ACHN (cell line): ENCODE results near the gene RASSF5.
"Not testable (repeated sequence)": the region's sequence is repeated elsewhere in the genome, so short reads cannot be mapped to it uniquely, and the experiment has no call there.

Source experiments
- DNase-seq: peaks from one replicate; pipeline ENCODE4 v3.0.0-alpha.2; 2015
- in situ Hi-C: cut with HindIII; loops from 2 replicates; pipeline ENCODE4 v1.10.0; 2017; ENCODE audit warnings: low sequenced_read_pairs, low pct_ligation_motif_present, low pct_unique_long_range_greater_than_20kb

RASSF5 gene

DNA sequence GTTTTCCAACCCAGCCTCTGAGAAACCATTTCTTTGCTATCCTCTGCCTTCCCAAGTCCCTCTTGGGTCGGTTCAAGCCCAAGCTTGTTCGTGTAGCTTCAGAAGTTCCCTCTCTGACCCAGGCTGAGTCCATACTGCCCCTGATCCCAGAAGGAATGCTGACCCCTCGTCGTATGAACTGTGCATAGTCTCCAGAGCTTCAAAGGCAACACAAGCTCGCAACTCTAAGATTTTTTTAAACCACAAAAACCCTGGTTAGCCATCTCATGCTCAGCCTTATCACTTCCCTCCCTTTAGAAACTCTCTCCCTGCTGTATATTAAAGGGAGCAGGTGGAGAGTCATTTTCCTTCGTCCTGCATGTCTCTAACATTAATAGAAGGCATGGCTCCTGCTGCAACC is 81.2 kb downstream of the RASSF5 start:
- in situ Hi-C loops: no loop called here

DNA sequence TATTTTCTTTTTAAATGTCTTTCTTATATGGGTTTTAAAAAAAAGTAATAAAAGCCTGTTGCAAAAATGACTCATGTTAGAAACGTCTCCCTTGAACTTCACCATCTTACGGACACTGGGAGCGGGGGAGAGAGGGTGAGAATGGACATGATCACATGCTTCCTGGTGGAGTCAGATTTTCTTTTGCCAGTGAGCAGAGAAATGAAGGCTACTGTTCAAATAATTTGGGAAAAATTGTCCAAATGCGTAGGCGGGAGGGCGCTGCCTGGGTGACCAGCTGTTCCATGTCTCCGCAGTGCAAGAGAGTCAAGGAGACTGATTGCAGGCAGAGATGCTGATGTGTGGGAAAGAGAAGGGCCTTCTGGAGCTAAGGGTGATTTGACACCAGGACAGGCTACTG is 81.9 kb downstream of the RASSF5 start:
- DNase-seq: peak; percentile 34
- in situ Hi-C loops: no loop called here

More for the DNA sequence above, 81.2 kb downstream of the RASSF5 start:
- no peak for DNase-seq

GRCh38 chr1:206590025-206590758 is 82.9 kb downstream of the RASSF5 start:
- no peak for DNase-seq
- in situ Hi-C loops: no loop called here

DNA sequence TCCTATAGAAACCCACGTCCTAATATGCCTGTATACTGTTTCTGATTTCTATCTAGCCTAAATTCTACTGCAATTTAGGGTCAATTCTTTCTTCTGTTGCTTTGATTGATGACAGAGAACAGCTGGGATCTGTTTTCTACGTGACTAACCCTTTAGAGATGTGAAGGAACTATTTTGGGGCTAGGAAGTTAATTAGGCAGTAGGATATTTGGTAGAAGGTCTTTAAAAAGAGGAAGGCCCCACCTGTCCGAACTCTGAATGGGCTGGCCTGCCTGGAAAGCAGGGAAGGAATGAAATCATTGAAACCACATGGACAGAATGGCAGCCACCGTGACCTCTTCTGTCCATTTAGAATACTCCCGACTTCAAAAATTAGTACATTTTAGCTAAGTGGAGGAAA is 83.9 kb downstream of the RASSF5 start:
- in situ Hi-C loops: no loop called here
- DNase-seq: no peak

GRCh38 chr1:206591696-206592095 is 84.4 kb downstream of the RASSF5 start:
- in situ Hi-C loops: no loop called here
- DNase-seq: no peak

GRCh38 chr1:206593351-206593925 is 86.1 kb downstream of the RASSF5 start:
- DNase-seq: no peak
- in situ Hi-C loops: no loop called here

DNA sequence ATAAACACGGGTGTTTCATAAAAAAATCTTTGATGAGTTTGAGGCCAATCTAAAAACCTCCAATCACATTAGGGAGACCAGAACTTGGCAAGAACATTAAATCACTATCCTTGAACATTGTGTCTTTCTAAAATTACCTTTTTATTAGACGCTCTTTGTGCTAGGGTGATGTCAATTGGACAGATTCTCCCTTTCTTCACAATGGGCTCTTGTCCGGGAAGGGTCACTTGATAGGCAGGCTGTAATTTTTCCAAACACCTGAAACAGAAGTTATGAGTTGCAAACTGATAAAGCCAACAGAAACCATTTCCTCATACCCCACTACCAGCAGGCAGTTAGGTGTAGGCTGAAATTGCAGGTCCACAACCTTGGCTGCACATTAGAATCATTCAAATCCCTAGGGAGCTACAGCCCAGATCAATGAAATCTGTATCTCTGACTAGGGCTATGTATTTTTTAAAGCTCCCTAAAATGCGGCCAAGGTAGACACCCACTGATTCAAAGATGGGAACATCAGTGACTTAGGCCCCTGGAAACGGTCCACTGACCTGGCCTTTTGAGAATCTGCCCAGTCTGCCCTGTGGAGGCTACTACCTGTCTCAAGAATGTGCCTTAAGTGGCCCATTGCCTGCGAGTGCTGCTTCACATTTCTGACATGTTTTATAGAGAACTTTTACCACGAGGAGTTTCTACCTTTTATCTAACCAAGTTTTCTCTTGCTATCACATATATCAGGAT is 88.4 kb downstream of the RASSF5 start:
- in situ Hi-C loops: no loop called here

GRCh38 chr1:206596319-206596666 is 89.0 kb downstream of the RASSF5 start:
- in situ Hi-C loops: no loop called here
- no peak for DNase-seq

More for the DNA sequence above, 88.4 kb downstream of the RASSF5 start:
- no peak for DNase-seq

- DNase-seq: no peak
- in situ Hi-C loops: no loop called here
These were observed 93.2 kb downstream of the RASSF5 start for GRCh38 chr1:206600527-206600926.

DNA sequence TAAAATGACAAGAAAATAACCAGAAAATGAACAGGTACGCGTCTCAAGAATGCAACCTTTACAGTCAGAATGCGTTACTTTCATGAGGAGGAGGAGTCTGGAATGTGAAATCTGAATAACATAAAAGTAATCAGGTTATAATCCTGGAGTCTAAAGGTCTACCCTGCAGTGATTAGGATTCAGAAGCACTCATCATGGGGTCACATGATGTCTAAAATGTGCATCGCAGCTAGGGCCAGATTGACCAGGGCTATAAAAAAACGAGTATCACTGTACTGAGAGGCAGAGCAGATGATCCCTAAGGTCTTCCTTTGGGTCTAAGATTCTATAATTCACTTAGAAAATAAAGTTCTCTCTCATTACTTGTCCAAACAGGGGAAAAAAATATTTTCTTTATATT is 97.5 kb downstream of the RASSF5 start:
- in situ Hi-C loops: no loop called here
- DNase-seq: no peak

DNA sequence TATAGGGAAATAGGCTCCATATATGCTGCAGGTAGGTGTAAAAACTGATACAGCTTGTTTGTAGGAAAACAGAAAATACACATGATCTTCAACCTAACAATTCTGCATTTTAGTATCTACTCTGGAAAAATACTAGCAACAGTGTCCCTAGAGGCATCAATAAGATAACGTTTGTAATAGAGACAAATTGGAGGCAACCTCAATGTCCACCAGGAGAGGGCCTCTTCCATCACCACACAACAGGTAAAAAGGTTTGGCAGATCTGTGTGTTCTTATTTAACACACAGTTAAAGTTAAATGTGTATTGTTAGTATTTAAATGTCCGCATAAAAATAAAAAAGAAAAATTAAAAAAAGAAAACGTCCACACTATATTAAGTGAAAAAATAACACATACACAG is 99.5 kb downstream of the RASSF5 start:
- in situ Hi-C loops: no loop called here
- DNase-seq: peak; percentile 66

DNA sequence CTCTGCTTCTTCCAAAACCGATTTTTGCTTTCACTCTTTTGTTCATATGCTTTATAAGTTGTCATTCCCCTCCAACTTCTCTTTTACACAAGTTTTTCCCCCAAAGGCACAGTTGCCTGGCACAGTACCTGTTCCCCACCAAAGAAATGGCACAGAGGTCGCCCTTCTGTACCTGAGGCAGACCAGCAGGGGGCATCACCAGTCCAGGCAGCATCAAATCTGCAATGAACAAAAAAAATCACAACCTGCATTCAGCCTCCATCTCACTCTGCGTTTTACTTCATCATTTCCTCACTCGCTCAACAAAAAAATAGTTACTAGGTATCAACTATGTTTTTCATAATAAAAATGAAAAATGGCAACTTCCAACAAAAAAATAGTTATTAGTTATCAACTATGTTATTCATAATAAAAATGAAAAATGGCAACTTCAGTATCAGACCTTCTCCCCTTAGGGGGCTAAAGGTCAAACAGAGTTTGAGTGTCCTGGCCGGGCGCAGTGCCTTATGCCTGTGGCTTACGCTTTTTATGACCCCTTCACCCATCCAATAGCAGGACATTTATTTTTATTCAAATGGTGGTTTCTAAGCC is 100.9 kb downstream of the RASSF5 start:
- peak; percentile 59 for DNase-seq
- in situ Hi-C loops: no loop called here

DNA sequence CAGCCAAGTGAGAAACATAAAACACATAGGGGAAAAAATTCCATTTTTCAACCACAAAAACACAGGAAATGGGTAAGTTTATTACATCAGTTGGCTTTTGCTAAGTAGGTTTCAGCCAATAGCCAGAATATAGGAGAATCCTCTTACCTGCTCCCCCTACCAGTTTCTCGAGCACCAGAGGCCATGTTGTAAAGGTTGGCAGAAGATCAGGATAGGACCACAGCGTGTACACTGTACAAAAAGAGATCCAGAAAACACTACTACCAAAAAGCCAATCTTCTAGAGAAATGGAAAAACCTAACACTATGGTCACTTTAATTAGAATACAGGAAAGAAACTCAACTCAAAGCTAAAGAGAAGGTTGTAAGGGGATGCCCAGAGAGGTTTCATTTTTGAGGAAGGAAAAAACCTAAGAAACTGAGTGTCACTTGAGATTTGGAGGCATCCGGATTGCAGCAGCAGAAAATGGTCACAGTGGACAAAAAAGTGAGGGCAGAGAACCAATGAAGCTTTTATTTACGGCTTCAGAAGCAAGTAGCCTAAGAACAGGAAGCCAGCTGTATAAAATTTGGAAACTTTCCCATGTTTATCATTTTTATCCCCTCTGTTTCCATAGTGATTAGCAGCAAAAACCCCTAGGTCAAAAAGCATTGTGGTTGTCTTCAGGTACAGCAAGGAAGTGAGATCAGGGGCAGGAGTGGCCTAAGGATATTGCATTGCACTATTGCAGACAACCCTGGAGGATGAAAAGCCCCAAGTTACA is 102.1 kb downstream of the RASSF5 start:
- in situ Hi-C loops: no loop called here
- DNase-seq: no peak

GRCh38 chr1:206612129-206612876 is 105.0 kb downstream of the RASSF5 start, which contains the start of gene EIF2D:
TSS of gene EIF2D (minus strand) at chr1:206612465. CDS start at chr1:206612342, 123 bp downstream.
- in situ Hi-C loops: no loop called here

GRCh38 chr1:206626396-206626795 is 119.1 kb downstream of the RASSF5 start:
- in situ Hi-C loops, DNase-seq: not testable (repeated sequence)

More at GRCh38 chr1:206612129-206612876, 105.0 kb downstream of the RASSF5 start, which contains the start of gene EIF2D:
- peak; percentile 95 for DNase-seq

GRCh38 chr1:206628916-206629315 is 121.6 kb downstream of the RASSF5 start:
- DNase-seq: no peak
- in situ Hi-C loops: no loop called here

DNA sequence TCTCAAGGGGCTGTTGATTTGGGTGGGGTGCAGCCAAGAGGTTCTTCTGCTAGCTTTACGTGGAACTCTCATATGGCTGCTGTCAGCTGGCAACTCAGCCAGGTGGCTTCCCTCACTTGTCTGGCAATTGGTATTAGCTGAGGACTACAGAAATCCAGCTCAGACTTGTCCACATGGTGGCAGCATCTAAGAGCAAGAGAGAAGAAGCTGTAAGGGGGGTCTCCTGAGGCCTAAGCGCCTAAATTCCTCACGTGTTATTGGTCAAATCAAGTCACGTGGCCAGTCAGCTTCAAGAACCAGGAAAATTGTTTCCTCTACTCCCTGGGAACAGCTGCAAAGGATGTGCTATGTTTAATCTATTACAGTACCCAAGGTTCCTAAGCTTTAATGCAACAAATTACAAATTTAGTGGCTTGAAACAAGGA is 123.8 kb downstream of the RASSF5 start:
- in situ Hi-C loops: no loop called here

DNA sequence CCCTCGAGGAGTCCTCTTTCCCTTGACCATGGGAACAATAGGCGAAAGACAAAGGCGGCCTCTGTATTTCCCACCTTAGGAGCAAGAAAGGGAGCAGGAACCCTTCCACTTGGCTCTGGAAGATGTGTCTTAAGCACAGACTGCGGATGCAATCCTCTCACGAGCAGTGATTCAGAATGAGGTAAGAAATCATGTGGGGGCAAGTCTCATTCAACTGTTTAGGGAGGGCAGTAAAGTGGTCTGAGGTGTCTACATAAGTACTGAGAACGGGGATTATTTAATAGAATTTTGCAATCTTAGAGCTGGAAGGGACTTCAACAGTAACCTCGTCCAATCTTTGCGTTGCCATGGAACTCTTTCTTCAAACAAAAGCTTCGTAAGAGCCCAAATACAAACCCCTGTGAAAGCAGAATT is 126.4 kb downstream of the RASSF5 start:
- peak; percentile 75 for DNase-seq
- in situ Hi-C loops: no loop called here

More for the DNA sequence above, 123.8 kb downstream of the RASSF5 start:
- peak; percentile 81 for DNase-seq
